GM11168 (cell line): Measurements from ENCODE around the gene CTBP1.

Experiments
- in situ Hi-C: fragments of 300-500 bp; cut with MboI; formaldehyde crosslinking; loops from one replicate; pipeline ENCODE4 v1.12.0; 2022; ENCODE audit warnings: low sequenced_read_pairs; ENCODE audit not compliant: unreplicated experiment

CTBP1 gene

GRCh38 chr4:1214101-1215095 lies 34.5 kb downstream of the CTBP1 start:
- in situ Hi-C loops: no loop called here

GRCh38 chr4:1213336-1213995 lies 35.5 kb downstream of the CTBP1 start:
- in situ Hi-C loops: no loop called here

GRCh38 chr4:1212546-1213335 lies 36.2 kb downstream of the CTBP1 start:
- in situ Hi-C loops: no loop called here

GRCh38 chr4:1211891-1212545 lies 36.9 kb downstream of the CTBP1 start:
- in situ Hi-C loops: no loop called here

- in situ Hi-C loops: no loop called here
Measured at GRCh38 chr4:1211371-1211770, 37.6 kb downstream of the CTBP1 start.

GRCh38 chr4:1210971-1211370 lies 38.0 kb downstream of the CTBP1 start:
- in situ Hi-C loops: no loop called here

GRCh38 chr4:1210241-1210841 lies 38.6 kb downstream of the CTBP1 start:
- in situ Hi-C loops: no loop called here

GRCh38 chr4:1209821-1210220 lies 39.1 kb downstream of the CTBP1 start:
- in situ Hi-C loops: no loop called here

GRCh38 chr4:1208970-1209704 lies 39.8 kb downstream of the CTBP1 start:
- in situ Hi-C loops: no loop called here

- in situ Hi-C loops: no loop called here
Measured at GRCh38 chr4:1208266-1208961, 40.5 kb downstream of the CTBP1 start.

GRCh38 chr4:1207603-1208265 lies 41.2 kb downstream of the CTBP1 start:
- in situ Hi-C loops: no loop called here

- in situ Hi-C loops: no loop called here
Measured at GRCh38 chr4:1207157-1207470, 41.8 kb downstream of the CTBP1 start.

- in situ Hi-C loops: no loop called here
Measured at GRCh38 chr4:1206299-1207156, 42.4 kb downstream of the CTBP1 start.

- in situ Hi-C loops: no loop called here
Measured at GRCh38 chr4:1205586-1206298, 43.2 kb downstream of the CTBP1 start.

GRCh38 chr4:1204828-1205585 lies 43.9 kb downstream of the CTBP1 start:
- in situ Hi-C loops: no loop called here

- in situ Hi-C loops: no loop called here
Measured at GRCh38 chr4:1204286-1204827, 44.6 kb downstream of the CTBP1 start.
